Measurements from ENCODE around the gene P2RX6.
A peak's percentile ranks its signal among the peaks of the same experiment; 100 is the strongest.
"Not testable (repeated sequence)": the region's sequence is repeated elsewhere in the genome, so short reads cannot be mapped to it uniquely, and the experiment has no call there.

The P2RX6 gene

GRCh38 chr22:21030621-21031544 is 15.9 kb downstream of the P2RX6 start:
- Mint-ChIP-seq H3K9me3 (no peaks in the 10 kb centered on the region), H3K27me3 (peaks cover 17% of the 10 kb centered on the region), H3K27ac (no peak overlapping the region), H3K4me3 (peak overlapping the region; percentile 15), H3K4me1 (no peaks in the 10 kb centered on the region), H3K36me3 (no peaks in the 10 kb centered on the region)

- Mint-ChIP-seq H3K36me3 (no peaks in the 10 kb centered on the region), H3K9me3 (no peaks in the 10 kb centered on the region), H3K4me3 (peak overlapping the region; percentile 15), H3K27me3 (peaks cover 17% of the 10 kb centered on the region), H3K4me1 (no peaks in the 10 kb centered on the region), H3K27ac (no peak overlapping the region)
These were observed 16.6 kb downstream of the P2RX6 start for GRCh38 chr22:21031545-21032036.

GRCh38 chr22:21032037-21032867 is 17.3 kb downstream of the P2RX6 start, which contains the start of gene SLC7A4:
SLC7A4 (minus strand) TSS chr22:21032561; CDS start chr22:21031812, 749 bp downstream.
- Mint-ChIP-seq H3K9me3 (no peaks in the 10 kb centered on the region), H3K4me3 (peak within 1 kb of the TSS; percentile 15), H3K4me1 (no peaks in the 10 kb centered on the region), H3K27ac (no peak within 1 kb of the TSS), H3K27me3 (peaks cover 17% of the 10 kb centered on the region), H3K36me3 (no peaks in the 10 kb centered on the region)

- peaks cover 17% of the 10 kb centered on the region for H3K27me3 Mint-ChIP-seq
- no peaks in the 10 kb centered on the region for H3K4me1 Mint-ChIP-seq
- H3K9me3 Mint-ChIP-seq, result no peaks in the 10 kb centered on the region
- H3K27ac Mint-ChIP-seq, result no peak overlapping the region
- no peaks in the 10 kb centered on the region for H3K36me3 Mint-ChIP-seq
- peak overlapping the region; percentile 11 for H3K4me3 Mint-ChIP-seq
These were observed 18.1 kb downstream of the P2RX6 start for GRCh38 chr22:21032868-21033688.

- Mint-ChIP-seq H3K27ac (no peak overlapping the region), H3K27me3 (peaks cover 17% of the 10 kb centered on the region), H3K9me3 (no peaks in the 10 kb centered on the region), H3K4me3 (no peak overlapping the region), H3K36me3 (no peaks in the 10 kb centered on the region), H3K4me1 (no peaks in the 10 kb centered on the region)
These were observed 18.9 kb downstream of the P2RX6 start for GRCh38 chr22:21033895-21034294.

GRCh38 chr22:21034989-21035388 is 20.0 kb downstream of the P2RX6 start:
- Mint-ChIP-seq H3K9me3 (no peaks in the 10 kb centered on the region), H3K4me3 (no peak overlapping the region), H3K4me1 (no peaks in the 10 kb centered on the region), H3K27me3 (peaks cover 20% of the 10 kb centered on the region), H3K36me3 (no peaks in the 10 kb centered on the region), H3K27ac (no peak overlapping the region)

GRCh38 chr22:21038405-21038804 is 23.4 kb downstream of the P2RX6 start:
- Mint-ChIP-seq H3K4me1 (peaks cover 7% of the 10 kb centered on the region), H3K4me3 (no peak overlapping the region), H3K36me3 (no peaks in the 10 kb centered on the region), H3K27me3 (peaks cover 6% of the 10 kb centered on the region), H3K27ac (no peak overlapping the region), H3K9me3 (no peaks in the 10 kb centered on the region)

- not testable (repeated sequence) for H3K9me3 Mint-ChIP-seq, H3K4me1 Mint-ChIP-seq, H3K4me3 Mint-ChIP-seq, H3K27ac Mint-ChIP-seq, H3K36me3 Mint-ChIP-seq, H3K27me3 Mint-ChIP-seq
These were observed 24.2 kb downstream of the P2RX6 start for GRCh38 chr22:21039158-21039557.

GRCh38 chr22:21041937-21042336 is 27.0 kb downstream of the P2RX6 start:
- H3K9me3 Mint-ChIP-seq, result no peaks in the 10 kb centered on the region
- H3K27ac Mint-ChIP-seq, result no peak overlapping the region
- H3K4me1 Mint-ChIP-seq, result peaks cover 20% of the 10 kb centered on the region
- H3K4me3 Mint-ChIP-seq, result no peak overlapping the region
- H3K27me3 Mint-ChIP-seq, result peaks cover 12% of the 10 kb centered on the region
- no peaks in the 10 kb centered on the region for H3K36me3 Mint-ChIP-seq

- Mint-ChIP-seq H3K27me3 (peaks cover 12% of the 10 kb centered on the region), H3K36me3 (no peaks in the 10 kb centered on the region), H3K4me3 (no peak overlapping the region), H3K27ac (no peak overlapping the region), H3K9me3 (no peaks in the 10 kb centered on the region), H3K4me1 (peaks cover 20% of the 10 kb centered on the region)
These were observed 28.3 kb downstream of the P2RX6 start for GRCh38 chr22:21042978-21043859.

GRCh38 chr22:21043860-21044535 is 29.0 kb downstream of the P2RX6 start:
- H3K27ac Mint-ChIP-seq, result no peak overlapping the region
- H3K4me1 Mint-ChIP-seq, result peaks cover 20% of the 10 kb centered on the region

GRCh38 chr22:21044931-21045584 is 30.1 kb downstream of the P2RX6 start:
- H3K27ac Mint-ChIP-seq, result no peak overlapping the region
- peaks cover 20% of the 10 kb centered on the region for H3K4me1 Mint-ChIP-seq
- H3K4me3 Mint-ChIP-seq, result peak overlapping the region; percentile 73
- peaks cover 8% of the 10 kb centered on the region for H3K27me3 Mint-ChIP-seq
- H3K36me3 Mint-ChIP-seq, result no peaks in the 10 kb centered on the region
- H3K9me3 Mint-ChIP-seq, result no peaks in the 10 kb centered on the region

More at GRCh38 chr22:21043860-21044535, 29.0 kb downstream of the P2RX6 start:
- H3K9me3 Mint-ChIP-seq, result no peaks in the 10 kb centered on the region
- no peak overlapping the region for H3K4me3 Mint-ChIP-seq
- peaks cover 12% of the 10 kb centered on the region for H3K27me3 Mint-ChIP-seq
- no peaks in the 10 kb centered on the region for H3K36me3 Mint-ChIP-seq

- Mint-ChIP-seq H3K27ac (peak within 1 kb of the TSS; percentile 51), H3K4me3 (peak within 1 kb of the TSS; percentile 73), H3K36me3 (no peaks in the 10 kb centered on the region), H3K9me3 (no peaks in the 10 kb centered on the region), H3K4me1 (peaks cover 20% of the 10 kb centered on the region), H3K27me3 (peaks cover 6% of the 10 kb centered on the region)
These were observed 30.8 kb downstream of the P2RX6 start, which contains the start of gene LRRC74B for GRCh38 chr22:21045585-21046294. LRRC74B (plus strand) TSS chr22:21045946; CDS start chr22:21045987, 41 bp downstream.

Measured in activated naive CD4-positive, alpha-beta T cell treated with anti-CD3 and anti-CD28 coated beads, Interleukin-2, amount 50 U/mL, for 24 hours (primary cell).